HepG2 (cell line): ENCODE data around the gene CACNA1G. TPM values are rescaled to one million over a fixed set of nuclear protein-coding genes. Genes with fewer than 3 reads are reported as not detected.

Experiments used
- ATAC-seq: fragments of 200-7000 bp; cut with Tn5 transposase; 3 replicates; pipeline ENCODE4 v1.9.1; 2020; ENCODE audit warnings: mild to moderate bottlenecking, moderate library complexity
- BruUV-seq: library from RNA; stranded (reverse); fragments of 400-500 nt; replicated peaks from 2 replicates; lab custom pipeline; 2021; lab: Mats Ljungman, UMichigan
- CTCF ChIA-PET: fragments of 300-600 bp; formaldehyde crosslinking; extraction: SDS; loops from one replicate; lab custom pipeline; 2021; ENCODE audit warnings: low total read pairs, inconsistent platforms, low intra/inter-chr PET ratio; lab: Yijun Ruan, JAX
- POLR2A ChIA-PET: fragments of 350-600 bp; sonication (Branson Sonifier 250); formaldehyde crosslinking; loops from one replicate; lab custom pipeline; 2020; ENCODE audit warnings: antibody characterized with exemption, inconsistent platforms; lab: Yijun Ruan, JAX
- DNase-seq: peaks from one replicate; pipeline ENCODE4 v3.0.0-alpha.2; 2015; ENCODE audit warnings: low spot score
- FAIRE-seq: peaks from 3 replicates; lab custom pipeline; 2011; peaks lifted over from hg19 to GRCh38; lab: Jason Lieb, UNC
- H2AFZ ChIP-seq: one replicate; pipeline ENCODE4 v1.6.1; 2011; ENCODE audit warnings: low read length, inconsistent platforms
- H3K27ac ChIP-seq: fragments of 300-600 bp; 3 replicates; pipeline ENCODE4 v1.8.0; 2011; ENCODE audit warnings: mixed run types, mild to moderate bottlenecking, mixed read lengths, low read length, inconsistent platforms; ENCODE audit not compliant: insufficient read depth; ENCODE audit errors: extremely low read length
- H3K27me3 ChIP-seq, 2 experiments: fragments of 200-600 bp in 1 of 2; 2 replicates in 1 of 2; 3 replicates in 1 of 2; pipeline versions ENCODE4 v1.6.0 to v1.8.0; 2011; ENCODE audit warnings: low read length in 2 of 2, mild to moderate bottlenecking in 2 of 2, moderate library complexity in 2 of 2, inconsistent platforms in 1 of 2; ENCODE audit not compliant: insufficient read depth in 2 of 2, control insufficient read depth in 1 of 2
- H3K36me3 ChIP-seq, 2 experiments: fragments of 200-600 bp in 1 of 2; replicated peaks in 1 of 2; 2 replicates in 1 of 2; 3 replicates in 1 of 2; pipeline versions ENCODE4 v1.5.1 to v1.8.0; 2011; ENCODE audit warnings: low read length in 2 of 2, inconsistent platforms in 1 of 2; ENCODE audit not compliant: insufficient read depth in 2 of 2, control insufficient read depth in 1 of 2
- H3K4me1 ChIP-seq: 2 replicates; pipeline ENCODE4 v1.5.1; 2012; ENCODE audit warnings: low read length, inconsistent platforms; ENCODE audit not compliant: insufficient read depth
- H3K4me2 ChIP-seq: 2 replicates; pipeline ENCODE4 v1.6.0; 2011; ENCODE audit warnings: low read depth, low read length, inconsistent platforms
- H3K4me3 ChIP-seq, 3 experiments: fragments of 200-600 bp in 1 of 3; sonication (generic), shearing (Covaris generic) in 1 of 3; replicated peaks in 1 of 3; 2 replicates each; pipeline ENCODE4 v1.5.1; 2011 to 2016; ENCODE audit warnings: low read length in 3 of 3, inconsistent platforms in 2 of 3, low read depth in 2 of 3, mild to moderate bottlenecking in 2 of 3, control low read depth in 1 of 3, mixed read lengths in 1 of 3; ENCODE audit not compliant: insufficient read depth in 1 of 3
- H3K79me2 ChIP-seq: one replicate; pipeline ENCODE4 v1.6.1; 2011; ENCODE audit warnings: low read length, inconsistent platforms; ENCODE audit not compliant: insufficient read depth
- H3K9ac ChIP-seq: 2 replicates; pipeline ENCODE4 v1.6.0; 2011; ENCODE audit warnings: mild to moderate bottlenecking, low read depth, low read length, inconsistent platforms; ENCODE audit not compliant: insufficient read depth
- H3K9me3 ChIP-seq: 2 replicates; pipeline ENCODE4 v1.5.1; 2012; ENCODE audit warnings: mild to moderate bottlenecking, low read length
- H4K20me1 ChIP-seq: 2 replicates; pipeline ENCODE4 v1.6.0; 2011; ENCODE audit warnings: inconsistent platforms, mild to moderate bottlenecking, low read length, moderate library complexity; ENCODE audit not compliant: insufficient read depth
- ETV6 ChIP-seq: sonication (generic); formaldehyde crosslinking; conservative IDR thresholded peaks from 2 replicates; pipeline ENCODE4 v1.4.0; 2020; ENCODE audit warnings: missing genetic modification reagents
- HNF1A ChIP-seq, 2 experiments: sonication (generic) in 1 of 2; formaldehyde crosslinking in 1 of 2; IDR thresholded peaks; 2 replicates each; pipeline versions ENCODE4 v1.4.0 to v1.6.1; 2016 to 2020; ENCODE audit warnings: borderline replicate concordance in 1 of 2, low read depth in 1 of 2, mild to moderate bottlenecking in 1 of 2, missing genetic modification reagents in 1 of 2
- JARID2 ChIP-seq: sonication (generic); formaldehyde crosslinking; IDR thresholded peaks from 2 replicates; pipeline ENCODE4 v1.8.1; 2023; ENCODE audit warnings: missing genetic modification reagents, inconsistent platforms; ENCODE audit not compliant: insufficient replicate concordance
- RCOR2 ChIP-seq: IDR thresholded peaks from 2 replicates; pipeline ENCODE4 v1.6.1; 2016; ENCODE audit warnings: missing biosample characterization, missing genetic modification reagents
- SRSF9 ChIP-seq: fragments of 200-400 bp; formaldehyde crosslinking; IDR thresholded peaks from 2 replicates; pipeline ENCODE4 v1.6.1; 2018; ENCODE audit warnings: borderline replicate concordance, mild to moderate bottlenecking, low read depth, low read length; ENCODE audit not compliant: insufficient read depth, poor library complexity, severe bottlenecking
- ZNF563 ChIP-seq: sonication (generic); formaldehyde crosslinking; IDR thresholded peaks from 2 replicates; pipeline ENCODE4 v1.8.0; 2022; ENCODE audit warnings: mild to moderate bottlenecking, moderate library complexity, missing genetic modification reagents
- ZNF567 ChIP-seq: sonication (generic); formaldehyde crosslinking; IDR thresholded peaks from 2 replicates; pipeline ENCODE4 v1.8.1; 2023; ENCODE audit warnings: mild to moderate bottlenecking, missing genetic modification reagents, borderline replicate concordance
- ZNF781 ChIP-seq: sonication (generic); formaldehyde crosslinking; IDR thresholded peaks from 2 replicates; pipeline ENCODE4 v1.5.1; 2020; ENCODE audit warnings: borderline replicate concordance, mild to moderate bottlenecking, missing genetic modification reagents; ENCODE audit errors: not compliant biosample characterization
- ZXDC ChIP-seq: sonication (generic); formaldehyde crosslinking; IDR thresholded peaks from 2 replicates; pipeline ENCODE4 v1.5.0; 2020; ENCODE audit warnings: mild to moderate bottlenecking, missing genetic modification reagents
- WGBS: methylation state at CpG from one replicate; pipeline ENCODE4 v1.1.6; 2017; ENCODE audit warnings: low lambda C conversion rate; 5-methylcytosine and 5-hydroxymethylcytosine counted together
- in situ Hi-C: cut with HindIII; loops from 2 replicates; pipeline ENCODE4 v1.10.0; 2017; ENCODE audit warnings: low pct_unique_long_range_greater_than_20kb; ENCODE audit not compliant: extremely low pct_ligation_motif_present
- intact Hi-C: fragments of 100-400 bp; cut with micrococcal nuclease; formaldehyde crosslinking; loops from one replicate; pipeline ENCODE4 v1.10.0; 2022; ENCODE audit not compliant: unreplicated experiment
- polyA plus RNA-seq, 8 experiments: library from polyadenylated mRNA; depleted of rRNA in 3 of 8; stranded (reverse) in 7 of 8; unstranded in 1 of 8; fragments of >200 nt; fragmentation: Illumina TruSeq in 4 of 8; extraction: Trizol in 4 of 8; gene quantifications; 2 replicates each; pipeline versions ENCODE4 v1.2.1 to v1.2.3, GENCODE V29; 2011 to 2016; ENCODE audit warnings: low read depth in 4 of 8, missing spikeins in 1 of 8, mixed read lengths in 1 of 8; ENCODE audit not compliant: insufficient read depth in 1 of 8
- total RNA-seq, 5 experiments: library from RNA; depleted of rRNA; stranded (reverse); fragments of >200 nt; fragmentation: Illumina TruSeq; extraction: Trizol; gene quantifications; 2 replicates each; pipeline ENCODE4 v1.2.3, GENCODE V29; 2016; ENCODE audit warnings: low read depth in 1 of 5

The CACNA1G gene
- total and polyA plus RNA-seq, 2 of the 13 experiments (the other 11 are each of a cell fraction or from before 2014, with no cell fraction given) = 0.02 TPM; not detected in 1

GRCh38 chr17:50517504-50518383 is 42.8 kb upstream of the CACNA1G start (continued):
- no peak for TF ChIP-seq HNF1A (IDR thresholded peaks at IDR 0.05; ENCODE audit: low read depth)
- TF ChIP-seq HNF1A (CRISPR knock-in tag; IDR thresholded peaks at IDR 0.05; ENCODE audit: borderline replicate concordance) = no peak; the same call in 1 of the 2 replicates
- no peak for TF ChIP-seq RCOR2 (CRISPR knock-in tag)

GRCh38 chr17:50518384-50519023 is 42.0 kb upstream of the CACNA1G start:
- Histone ChIP-seq H3K27ac (no peak overlapping the region), H2AFZ (peak overlapping the region; percentile 68), H3K36me3 (no peaks in the 10 kb centered on the region), H3K27me3 (no peaks in the 10 kb centered on the region), H3K9ac (peak overlapping the region; percentile 40), H3K79me2 (no peaks in the 10 kb centered on the region), H3K4me3 (peak overlapping the region; percentile 21 to 68 (median 40)), H3K9me3 (no peaks in the 10 kb centered on the region), H3K4me2 (peak overlapping the region; percentile 94), H4K20me1 (no peaks in the 10 kb centered on the region), H3K4me1 (peaks cover 59% of the 10 kb centered on the region)
- CTCF ChIA-PET = no interaction called here
- POLR2A ChIA-PET = interaction anchor here (0.7 to 3.2 kb wide), 11 partner anchors 9 to 173 kb away, joined by 3 to 37 read pairs (median 4); partner anchors contain the start of genes EPN3 and XYLT2
- intact Hi-C loops = no loop called here
- ATAC-seq = peak; percentile 90
- 1% methylated on average over 8 of the region's 13 CpGs for WGBS
- FAIRE-seq = peak; percentile 84
- peak; percentile 68 for DNase-seq
- BruUV-seq = TSS peak; percentile 56
- in situ Hi-C loops = no loop called here
- no peak for TF ChIP-seq SRSF9
- TF ChIP-seq ZNF567 (CRISPR knock-in tag) = peak; percentile 61; the same call in 1 of the 2 replicates
- TF ChIP-seq JARID2 (CRISPR knock-in tag) = no peak
- no peak for TF ChIP-seq ZNF781 (CRISPR knock-in tag)
- TF ChIP-seq ZNF563 (CRISPR knock-in tag) = no peak
- TF ChIP-seq ZXDC = peak; percentile 45; the same call in 1 of the 2 replicates
- no peak for TF ChIP-seq ETV6 (CRISPR knock-in tag)
